ENCODE measurements around the gene CHFR.

The CHFR gene

GRCh38 chr12:132803888-132804287, 83.5 kb downstream of the CHFR start:
- no peak for TF ChIP-seq CTCF (IDR thresholded peaks at IDR 0.05; ENCODE audit: low read length)
- TF ChIP-seq EZH2 (IDR thresholded peaks at IDR 0.05; ENCODE audit: borderline replicate concordance, low read length) = no peak
- peaks cover 79% of the 10 kb centered on the region for H3K36me3 ChIP-seq (ENCODE audit: insufficient read depth, low read length)
- no peaks in the 10 kb centered on the region for H3F3A ChIP-seq (ENCODE audit: insufficient read depth, low read length)
- H3K4me3 ChIP-seq (ENCODE audit: low read depth, low read length, poor library complexity, severe bottlenecking) = no peak overlapping the region
- H3K9me2 ChIP-seq (ENCODE audit: low read depth, low read length) = no peaks in the 10 kb centered on the region
- no peaks in the 10 kb centered on the region for H3K27me3 ChIP-seq (ENCODE audit: insufficient read depth, low read length)
- H3K4me2 ChIP-seq (ENCODE audit: low read length) = no peak overlapping the region
- H3K9ac ChIP-seq (ENCODE audit: low read length) = no peak overlapping the region
- no peaks in the 10 kb centered on the region for H3K9me3 ChIP-seq (ENCODE audit: low read length)
- no peaks in the 10 kb centered on the region for H4K20me1 ChIP-seq (ENCODE audit: insufficient read depth, low read length)
- no peak overlapping the region for H2AFZ ChIP-seq (ENCODE audit: low read length)
- H3K79me2 ChIP-seq (ENCODE audit: insufficient read depth, low read length) = no peaks in the 10 kb centered on the region
- no peaks in the 10 kb centered on the region for H3K4me1 ChIP-seq (ENCODE audit: insufficient read depth, low read length, severe bottlenecking)
- no peak overlapping the region for H3K27ac ChIP-seq (ENCODE audit: low read depth, low read length, poor library complexity, severe bottlenecking)

- no peaks in the 10 kb centered on the region for H3K4me1 ChIP-seq (ENCODE audit: insufficient read depth, low read length, severe bottlenecking)
- H3K79me2 ChIP-seq (ENCODE audit: insufficient read depth, low read length) = no peaks in the 10 kb centered on the region
- no peaks in the 10 kb centered on the region for H3F3A ChIP-seq (ENCODE audit: insufficient read depth, low read length)
- H2AFZ ChIP-seq (ENCODE audit: low read length) = no peak overlapping the region
- TF ChIP-seq CTCF (IDR thresholded peaks at IDR 0.05; ENCODE audit: low read length) (no peak), EZH2 (IDR thresholded peaks at IDR 0.05; ENCODE audit: borderline replicate concordance, low read length) (no peak)
- no peak overlapping the region for H3K4me2 ChIP-seq (ENCODE audit: low read length)
- peaks cover 76% of the 10 kb centered on the region for H3K36me3 ChIP-seq (ENCODE audit: insufficient read depth, low read length)
- no peaks in the 10 kb centered on the region for H4K20me1 ChIP-seq (ENCODE audit: insufficient read depth, low read length)
- no peak overlapping the region for H3K9ac ChIP-seq (ENCODE audit: low read length)
- no peaks in the 10 kb centered on the region for H3K27me3 ChIP-seq (ENCODE audit: insufficient read depth, low read length)
- no peaks in the 10 kb centered on the region for H3K9me3 ChIP-seq (ENCODE audit: low read length)
- no peaks in the 10 kb centered on the region for H3K9me2 ChIP-seq (ENCODE audit: low read depth, low read length)
- no peak overlapping the region for H3K4me3 ChIP-seq (ENCODE audit: low read depth, low read length, poor library complexity, severe bottlenecking)
- no peak overlapping the region for H3K27ac ChIP-seq (ENCODE audit: low read depth, low read length, poor library complexity, severe bottlenecking)
Observed at GRCh38 chr12:132803125-132803524, 84.3 kb downstream of the CHFR start.

- Histone ChIP-seq H4K20me1 (ENCODE audit: insufficient read depth, low read length) (no peaks in the 10 kb centered on the region), H3K9me2 (ENCODE audit: low read depth, low read length) (no peaks in the 10 kb centered on the region), H3K4me2 (ENCODE audit: low read length) (no peak overlapping the region), H3K27ac (ENCODE audit: low read depth, low read length, poor library complexity, severe bottlenecking) (no peak overlapping the region), H3K9me3 (ENCODE audit: low read length) (no peaks in the 10 kb centered on the region), H3K79me2 (ENCODE audit: insufficient read depth, low read length) (no peaks in the 10 kb centered on the region), H2AFZ (ENCODE audit: low read length) (no peak overlapping the region), H3K4me1 (ENCODE audit: insufficient read depth, low read length, severe bottlenecking) (no peaks in the 10 kb centered on the region), H3K36me3 (ENCODE audit: insufficient read depth, low read length) (peaks cover 78% of the 10 kb centered on the region), H3K9ac (ENCODE audit: low read length) (no peak overlapping the region), H3K27me3 (ENCODE audit: insufficient read depth, low read length) (no peaks in the 10 kb centered on the region), H3K4me3 (ENCODE audit: low read depth, low read length, poor library complexity, severe bottlenecking) (no peak overlapping the region), H3F3A (ENCODE audit: insufficient read depth, low read length) (no peaks in the 10 kb centered on the region)
- TF ChIP-seq CTCF (IDR thresholded peaks at IDR 0.05; ENCODE audit: low read length) = no peak
- no peak for TF ChIP-seq EZH2 (IDR thresholded peaks at IDR 0.05; ENCODE audit: borderline replicate concordance, low read length)
Observed at GRCh38 chr12:132801741-132802140, 85.7 kb downstream of the CHFR start.
